HG03135 (cell line): ENCODE measurements around the gene ASPG.

ENCODE experiments used
- ATAC-seq: cut with Tn5 transposase; IDR thresholded peaks from one replicate; pipeline ENCODE4 v1.9.1; 2021; ENCODE audit warnings: mild to moderate bottlenecking, moderate library complexity; ENCODE audit not compliant: unreplicated experiment

Gene ASPG

GRCh38 chr14:104158827-104159798, 73.6 kb downstream of the ASPG start:
- no peak for ATAC-seq

- no peak for ATAC-seq
Measured at GRCh38 chr14:104159990-104160389, 74.5 kb downstream of the ASPG start.

GRCh38 chr14:104161602-104162367, 76.3 kb downstream of the ASPG start:
- ATAC-seq, result no peak

- no peak for ATAC-seq
Measured at GRCh38 chr14:104162495-104162894, 77.0 kb downstream of the ASPG start.

GRCh38 chr14:104163541-104163940, 78.0 kb downstream of the ASPG start:
- ATAC-seq, result no peak

GRCh38 chr14:104164041-104164440, 78.5 kb downstream of the ASPG start:
- no peak for ATAC-seq

- ATAC-seq, result no peak
Measured at GRCh38 chr14:104164512-104164911, 79.0 kb downstream of the ASPG start.
